Omental fat pad (tissue), 4 donors: Measurements from ENCODE around the gene KCNK5. TPM values are rescaled to one million over a fixed set of nuclear protein-coding genes. Genes with fewer than 3 reads are reported as not detected.

Experiments used
- ATAC-seq: fragments of 150-250 bp; one replicate; pipeline ENCODE4 v1.9.1; 2016; ENCODE audit warnings: mild to moderate bottlenecking, moderate library complexity; ENCODE audit not compliant: low FRiP score
- DNase-seq: peaks from one replicate; pipeline ENCODE4 v3.0.0-alpha.2; 2019; ENCODE audit warnings: low spot score
- CTCF ChIP-seq, 3 donors: fragments of 450-650 bp; IDR thresholded peaks; one replicate each; pipeline ENCODE4 v1.5.1; 2016 to 2017; ENCODE audit warnings: antibody characterized with exemption in 3 of 3, mild to moderate bottlenecking in 3 of 3, moderate library complexity in 2 of 3
- total RNA-seq, 4 donors: library from RNA; depleted of rRNA; stranded (reverse); fragments of >200 nt; gene quantifications; one replicate each; pipeline ENCODE4 v1.1.0, GENCODE V29; 2016

KCNK5 gene
- total RNA-seq, 4 donors from 2014 or later: 1.7 to 10.9 (median 4.1) TPM

DNA sequence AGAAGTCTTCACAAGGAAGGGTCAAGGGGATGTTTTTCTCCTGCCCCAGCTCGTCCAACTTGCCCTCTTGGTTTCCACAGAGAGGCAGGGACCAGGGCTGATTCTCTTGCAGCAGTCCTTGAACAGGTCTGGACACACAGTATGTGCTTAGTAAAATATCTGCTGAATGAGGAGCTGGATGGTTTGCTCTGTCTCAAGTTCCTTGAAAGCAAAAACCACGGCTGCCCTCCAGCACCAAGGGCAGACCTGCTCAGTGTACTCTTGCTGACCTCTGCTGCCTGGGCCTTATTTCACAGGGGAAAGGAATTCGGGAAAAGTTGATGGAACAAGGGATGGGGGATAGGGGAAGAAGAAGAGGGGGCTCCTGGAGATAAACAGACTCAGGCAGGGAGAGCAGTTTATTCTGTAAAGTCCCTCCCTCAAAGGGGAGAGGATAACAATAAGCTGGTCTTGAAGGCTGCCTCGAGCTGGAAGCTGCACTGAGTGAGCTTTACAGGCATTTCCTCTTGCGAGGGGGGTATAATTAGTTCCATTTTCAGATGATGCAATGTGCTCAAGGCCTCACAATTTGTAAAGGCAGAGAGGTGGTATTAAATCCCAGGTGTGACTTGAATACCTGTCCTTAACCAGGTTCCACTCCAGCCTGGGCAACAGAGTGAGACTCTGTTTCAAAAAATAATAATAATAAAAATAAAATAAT is 10.3 kb downstream of the KCNK5 start:
- ATAC-seq: no peak
- TF ChIP-seq CTCF (IDR thresholded peaks at IDR 0.05): no peak
- no peak for DNase-seq

- DNase-seq (no peak), ATAC-seq (no peak)
These were observed 12.0 kb downstream of the KCNK5 start for GRCh38 chr6:39217177-39217864.

DNA sequence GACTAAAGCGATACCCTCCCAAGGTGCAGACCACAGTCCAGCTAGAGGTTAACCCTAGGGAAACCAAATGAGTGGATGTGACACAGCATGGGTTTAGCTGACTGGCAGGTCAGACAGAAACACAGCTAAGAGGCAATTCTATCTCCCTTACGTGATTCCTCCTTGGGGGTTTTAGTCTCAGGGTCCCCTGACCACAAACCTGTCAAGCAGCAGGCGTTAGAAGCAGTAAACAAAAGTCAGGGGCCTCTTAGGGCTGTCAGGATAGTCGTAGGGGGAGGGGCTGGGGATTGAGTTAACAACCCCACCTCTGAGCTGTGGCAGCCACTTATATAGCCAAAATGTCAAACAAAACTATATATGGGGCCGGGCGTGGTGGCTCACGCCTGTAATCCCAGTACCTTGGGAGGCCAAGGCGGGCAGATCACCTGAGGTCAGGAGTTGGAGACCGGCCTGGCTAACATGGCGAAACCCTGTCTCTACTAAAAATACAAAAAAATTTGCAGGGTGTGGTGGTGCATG is 13.6 kb downstream of the KCNK5 start:
- ATAC-seq (no peak), DNase-seq (no peak)
- TF ChIP-seq CTCF (IDR thresholded peaks at IDR 0.05): no peak

More at GRCh38 chr6:39217177-39217864, 12.0 kb downstream of the KCNK5 start:
- no peak for TF ChIP-seq CTCF (IDR thresholded peaks at IDR 0.05)

GRCh38 chr6:39214846-39215639 is 14.2 kb downstream of the KCNK5 start:
- ATAC-seq: peak; percentile 52
- DNase-seq: no peak
- no peak for TF ChIP-seq CTCF (IDR thresholded peaks at IDR 0.05)

- no peak for TF ChIP-seq CTCF (IDR thresholded peaks at IDR 0.05)
- no peak for ATAC-seq
- no peak for DNase-seq
These were observed 15.0 kb downstream of the KCNK5 start for GRCh38 chr6:39214120-39214813.

- TF ChIP-seq CTCF (IDR thresholded peaks at IDR 0.05): no peak
- DNase-seq (no peak), ATAC-seq (no peak)
These were observed 15.9 kb downstream of the KCNK5 start for GRCh38 chr6:39213195-39213920.
